Stimulated activated CD4-positive, alpha-beta T cell treated with anti-CD3 and anti-CD28 coated beads, TNF-alpha, amount 100 ng/mL, for 24 hours (primary cell): ENCODE results near the gene CST2.
A peak's percentile ranks its signal among the peaks of the same experiment; 100 is the strongest.
"Not testable (repeated sequence)": the region's sequence is repeated elsewhere in the genome, so short reads cannot be mapped to it uniquely, and the experiment has no call there.

Source experiments
- DNase-seq, 3 experiments: peaks; one replicate each; pipeline ENCODE4 v3.0.0-alpha.2; 2020; ENCODE audit warnings: low read depth in 3 of 3

Gene CST2

DNA sequence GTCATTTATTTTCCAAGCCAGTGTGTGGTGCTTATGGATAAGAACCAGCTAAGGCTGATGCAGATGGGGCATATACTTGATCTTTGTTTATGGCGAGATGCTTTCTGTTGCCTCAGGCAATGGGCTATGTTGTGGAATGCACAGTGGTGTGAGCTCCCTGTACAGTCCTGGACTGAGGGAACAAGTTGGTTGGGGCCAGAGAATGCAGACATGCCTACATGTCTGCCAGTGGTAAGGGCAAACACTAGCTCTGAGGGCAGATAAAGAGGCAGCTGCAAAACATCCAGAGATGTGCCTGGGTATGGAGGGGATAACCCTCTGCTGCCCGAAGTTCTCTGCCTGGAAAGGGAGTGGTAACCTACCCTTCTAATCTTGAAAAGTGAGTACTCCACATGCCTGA is 16.2 kb downstream of the CST2 start:
- DNase-seq, result not testable (repeated sequence)

DNA sequence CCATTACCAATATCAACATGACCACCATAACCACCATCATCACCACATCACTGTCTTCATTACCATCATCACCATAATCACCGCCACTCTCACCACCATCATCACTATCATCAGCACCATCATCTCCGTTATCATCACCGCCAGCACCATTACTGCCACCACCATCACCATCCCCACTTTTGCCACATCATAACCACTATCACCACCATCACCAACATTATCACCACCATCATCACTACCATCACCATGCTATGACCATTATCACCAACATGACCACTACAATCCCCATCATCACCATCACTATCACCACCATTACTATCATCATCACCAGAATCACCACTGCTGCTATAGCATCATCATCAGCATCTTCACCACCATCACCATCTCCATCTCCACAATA is 25.7 kb downstream of the CST2 start:
- DNase-seq, result no peak

DNA sequence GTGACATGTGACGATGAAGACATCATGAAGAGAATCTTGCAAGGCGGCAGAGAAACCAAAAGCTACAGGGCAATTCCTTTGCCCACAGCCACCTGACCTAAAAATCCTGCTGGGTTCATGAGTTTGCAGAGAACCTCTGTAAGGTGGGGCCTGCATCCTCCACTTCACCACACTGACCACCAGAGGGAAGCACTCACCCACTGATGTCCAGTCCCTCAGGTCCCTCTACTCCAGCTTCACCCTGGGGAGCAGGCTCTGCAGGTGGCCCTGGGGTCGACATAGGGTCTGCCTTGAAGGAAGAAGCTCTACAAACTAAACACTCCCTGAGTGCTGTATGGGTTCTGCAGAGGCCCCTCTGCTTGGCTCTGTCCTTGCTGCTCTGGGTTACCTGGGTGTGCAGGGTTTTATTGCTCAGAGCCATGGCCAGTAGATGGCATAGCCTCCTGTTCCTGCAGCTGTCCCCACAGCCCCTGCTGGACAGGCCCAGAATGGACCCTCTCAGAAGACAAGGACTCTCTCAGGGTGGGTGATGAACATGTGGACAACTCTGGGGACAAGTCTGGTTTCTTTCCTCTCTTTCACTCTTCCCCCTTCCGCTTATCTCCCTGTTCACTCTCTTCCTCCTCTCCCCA is 27.2 kb downstream of the CST2 start:
- peak in 1 of 3 experiments; percentile 32 for DNase-seq

DNA sequence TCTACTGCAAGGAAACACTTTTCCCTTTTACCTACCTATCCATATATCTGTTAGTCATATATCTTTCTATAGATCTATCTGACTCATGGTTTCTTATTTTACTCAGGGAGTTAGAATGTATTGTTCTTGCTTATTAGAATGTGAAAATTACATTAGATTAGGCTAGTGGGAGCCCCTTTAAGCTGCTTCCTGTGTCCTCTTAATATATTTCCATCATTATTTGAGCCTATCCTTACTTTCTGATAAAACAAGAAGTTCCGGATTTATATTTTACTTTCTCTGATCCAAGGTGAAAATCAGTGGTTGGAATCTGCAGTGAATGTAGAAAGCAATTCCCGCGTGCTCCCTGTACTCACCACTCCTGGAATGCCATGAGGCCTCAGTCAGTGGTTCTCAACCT is 31.0 kb downstream of the CST2 start:
- no peak for DNase-seq

DNA sequence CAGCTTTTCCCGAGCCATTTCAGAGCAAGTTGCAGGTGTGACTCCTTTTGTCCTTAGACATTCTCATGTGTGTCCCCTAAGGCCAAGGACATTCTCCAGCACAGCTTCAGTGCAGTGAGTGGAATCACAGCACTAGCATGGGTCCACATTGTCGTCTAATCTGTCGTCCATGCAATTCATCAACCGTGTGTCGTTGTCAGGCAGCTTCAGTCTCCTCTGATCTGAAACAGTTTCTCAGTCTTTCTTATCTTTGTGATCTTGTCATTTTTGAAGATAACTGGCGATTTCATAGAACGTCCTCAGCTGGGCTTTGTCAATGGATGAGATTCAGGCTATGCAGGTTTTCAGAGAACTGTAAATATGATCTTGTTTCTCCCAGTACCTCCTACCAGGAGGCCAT is 31.7 kb downstream of the CST2 start:
- DNase-seq, result no peak

DNA sequence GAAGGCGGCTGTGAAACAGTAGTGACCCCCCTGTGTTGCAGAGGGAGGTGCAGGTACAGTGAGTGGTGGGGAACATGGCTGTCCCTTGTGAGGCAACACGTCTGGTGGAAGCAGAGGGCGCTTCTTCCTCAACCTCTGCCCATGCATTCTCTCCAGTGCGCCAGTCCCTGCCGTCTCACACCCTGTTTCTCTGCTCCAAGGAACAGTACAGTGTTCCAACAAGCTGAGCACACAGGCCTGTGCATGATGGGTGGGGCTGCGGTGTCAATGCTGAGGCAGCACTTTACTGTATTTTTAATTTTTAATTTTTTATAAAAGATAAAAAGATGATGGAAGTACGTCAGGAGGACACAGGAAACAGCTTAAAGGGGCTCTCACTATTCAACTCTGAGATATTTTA is 32.5 kb downstream of the CST2 start:
- DNase-seq, result no peak

DNA sequence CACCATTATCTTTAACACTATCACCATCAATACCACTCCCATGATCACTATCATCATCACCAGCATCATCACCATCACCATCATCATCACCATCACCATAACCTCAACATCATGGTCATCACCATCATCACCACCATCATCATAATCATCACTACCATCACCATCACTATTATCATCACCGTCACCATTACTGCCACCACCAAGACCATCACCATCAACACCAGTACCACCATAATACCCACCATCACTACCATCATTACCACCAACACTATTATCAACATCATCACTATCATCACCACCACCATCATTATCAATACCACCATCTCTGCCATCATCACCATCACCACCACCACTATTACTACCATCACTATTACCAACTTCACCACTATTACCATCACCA is 43.1 kb downstream of the CST2 start:
- no peak for DNase-seq

DNA sequence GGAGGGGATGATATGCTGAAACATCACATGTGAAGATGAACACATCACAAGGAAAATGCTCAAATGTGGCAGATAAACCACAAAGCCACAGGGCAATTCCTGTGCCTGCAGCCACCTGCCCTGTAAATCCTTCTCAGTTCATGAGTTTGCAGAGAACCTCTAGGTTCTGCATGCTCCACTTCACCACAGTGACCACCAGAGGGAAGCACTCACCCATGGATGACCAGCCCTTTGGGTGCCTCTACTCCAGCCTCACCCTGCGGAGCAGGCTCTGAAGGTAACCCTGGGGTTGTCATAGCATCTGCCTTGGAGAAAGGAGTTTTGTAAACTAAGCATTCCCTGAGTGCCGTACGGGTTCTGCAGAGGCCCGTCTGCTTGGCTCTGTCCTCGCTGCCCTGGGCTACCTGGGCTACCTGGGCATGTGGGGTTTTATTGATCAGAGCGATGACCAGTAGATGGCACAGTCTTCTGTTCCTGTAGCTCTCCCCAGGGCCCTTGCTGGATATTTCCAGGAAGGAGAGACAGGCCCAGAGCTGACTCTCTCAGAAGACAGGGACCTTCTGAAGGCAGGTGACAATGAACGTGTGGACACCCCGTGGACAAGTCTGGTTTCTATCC is 44.1 kb downstream of the CST2 start:
- DNase-seq, result peak in 1 of 3 experiments; percentile 1

DNA sequence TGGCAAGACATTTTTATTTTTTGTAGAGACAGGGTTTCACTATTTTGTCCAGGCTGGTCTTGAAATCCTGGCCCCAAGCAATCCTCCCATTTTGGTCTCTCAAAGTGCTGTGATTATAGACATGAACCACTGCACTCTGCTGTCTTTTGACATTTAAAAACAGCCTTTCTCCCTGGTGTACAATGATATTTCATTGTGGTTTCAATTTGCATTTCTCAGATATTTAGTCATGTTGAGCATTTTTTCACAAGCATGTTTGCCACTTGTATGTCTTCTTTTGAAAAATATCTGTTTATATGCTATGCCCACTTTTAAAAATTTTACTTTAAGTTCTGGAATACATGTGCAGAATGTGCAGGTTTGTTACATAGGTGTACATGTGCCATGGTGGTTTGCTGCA is 47.9 kb downstream of the CST2 start:
- DNase-seq, result not testable (repeated sequence)

DNA sequence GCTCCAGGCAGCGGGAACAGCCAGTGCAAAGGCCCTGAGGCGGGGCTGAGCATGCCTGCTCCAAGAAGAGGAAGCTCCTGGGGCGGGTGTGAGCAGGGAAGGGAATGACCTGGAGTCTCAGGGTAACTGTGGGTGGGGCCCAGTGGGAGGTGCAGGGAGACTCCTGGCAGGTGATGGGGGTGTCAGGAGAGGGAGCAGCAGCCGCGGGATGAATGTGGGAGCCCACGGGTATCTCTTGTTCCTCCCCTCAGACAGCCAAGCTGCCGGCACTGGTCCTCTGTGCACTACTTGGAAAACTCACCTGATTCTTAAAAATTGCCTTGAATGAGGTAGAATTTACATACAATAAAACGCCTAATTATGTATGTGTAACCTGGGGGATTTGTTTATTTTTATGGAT is 49.1 kb downstream of the CST2 start:
- not testable (repeated sequence) for DNase-seq

DNA sequence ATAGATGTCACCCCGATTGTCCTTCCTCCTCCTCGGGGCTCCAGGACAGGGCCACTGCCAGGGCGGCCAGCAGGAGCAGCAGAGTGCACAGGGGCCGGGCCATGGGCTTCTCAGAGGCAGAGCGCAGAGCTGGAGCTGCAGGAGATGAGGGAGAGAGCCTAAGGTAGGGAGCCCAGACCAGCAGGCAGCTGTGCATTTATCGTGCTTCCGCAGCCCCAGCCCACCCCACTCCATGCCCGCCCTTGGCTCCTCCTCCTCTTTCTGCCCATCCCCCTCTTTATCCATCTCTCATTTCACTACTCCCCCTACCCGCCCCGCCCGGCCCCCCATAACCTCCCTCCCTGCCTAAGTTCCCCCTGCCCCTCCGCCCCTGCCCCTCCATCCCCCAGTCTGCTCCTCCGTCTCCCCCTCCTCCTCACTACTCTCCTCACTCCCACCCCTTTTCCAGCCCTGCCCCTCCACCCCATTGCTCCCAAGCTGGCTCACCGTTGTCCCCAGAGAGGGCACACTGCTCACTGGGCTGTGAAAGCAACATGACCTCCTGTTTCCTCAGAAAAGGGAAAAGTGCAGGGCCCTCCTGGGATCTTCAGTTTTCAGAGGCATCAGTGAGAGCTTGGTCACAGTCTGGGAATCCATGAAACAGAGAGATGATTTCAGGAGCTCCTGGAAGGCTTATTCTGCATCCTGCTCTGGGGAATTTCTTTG is 50.3 kb downstream of the CST2 start:
- no peak for DNase-seq

DNA sequence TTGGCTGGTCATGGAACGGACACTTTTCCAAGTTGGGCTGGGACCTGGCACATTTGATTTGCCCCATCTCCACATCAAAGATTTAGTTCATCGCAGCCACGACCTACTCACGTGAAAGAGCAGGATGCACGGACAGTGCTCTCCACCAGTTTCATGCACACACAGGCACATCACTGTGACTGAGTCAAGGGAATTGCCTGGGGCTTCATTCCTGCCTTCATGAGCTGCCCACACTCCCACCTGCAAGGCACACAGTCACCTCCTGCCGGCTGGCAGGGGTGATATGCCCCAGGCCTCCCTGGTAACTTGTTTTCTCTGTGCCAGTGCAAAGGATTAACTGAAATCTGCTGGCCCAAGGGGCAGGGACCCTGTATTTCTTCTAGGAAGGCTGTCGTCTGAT is 52.4 kb downstream of the CST2 start:
- DNase-seq, result no peak
